Left ventricle myocardium superior (tissue), 1 donor: ENCODE results near the gene NLRP10. TPM values are rescaled to one million over a fixed set of nuclear protein-coding genes. Genes with fewer than 3 reads are reported as not detected.

Experiments
- ATAC-seq: fragments of 200-7000 bp; cut with Tn5 transposase; one replicate; pipeline ENCODE4 v1.9.1; 2020; ENCODE audit warnings: mild to moderate bottlenecking, moderate library complexity
- DNase-seq: peaks from one replicate; pipeline ENCODE4 v3.0.0-alpha.2; 2020
- intact Hi-C: fragments of 100-400 bp; cut with micrococcal nuclease; formaldehyde crosslinking; loops from one replicate; pipeline ENCODE4 v1.11.0; 2022
- total RNA-seq: library from RNA; stranded (reverse); fragmentation: NEBNext Ultra II Directional; extraction: Animal tissue kit (Norgen Biotek cat#: 25700); gene quantifications from one replicate; pipeline ENCODE4 v1.2.1, GENCODE V29; 2021
- donor health status: DM: no; HTN: yes; CAD: no; lungs with severe emphysema.

The NLRP10 gene
- total RNA-seq, 1 donor from 2014 or later, result not detected

DNA sequence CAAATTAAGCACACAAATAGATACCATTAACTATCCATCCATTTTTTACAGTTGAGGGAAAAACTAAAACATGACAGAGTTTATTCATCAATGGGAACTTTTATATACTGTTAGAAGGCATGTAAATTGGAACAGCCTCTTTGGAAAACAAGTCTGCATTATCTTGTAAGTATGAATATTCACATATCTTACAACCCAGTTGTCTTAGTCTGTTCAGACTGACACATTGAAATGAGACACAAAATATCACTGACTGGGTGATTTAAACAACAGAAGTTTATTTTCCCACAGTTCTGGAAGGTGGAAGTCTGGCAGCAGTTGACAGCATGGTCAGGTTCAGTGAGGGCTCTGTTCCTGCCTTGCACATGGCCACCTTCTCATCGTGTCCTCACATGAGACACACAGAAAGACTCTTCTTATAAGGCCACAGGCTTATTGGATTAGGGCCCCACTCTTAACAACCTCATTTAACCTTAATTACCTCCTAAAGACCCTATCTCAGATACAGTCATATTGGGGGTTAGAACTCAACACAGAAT, 16.4 kb upstream of the NLRP10 start:
- intact Hi-C loops, result loop anchor here (10.0 kb wide), 1 partner anchor 87 kb away; no protein-coding TSS in a partner anchor
- ATAC-seq, result no peak

GRCh38 chr11:7977232-7977917, 12.1 kb upstream of the NLRP10 start:
- DNase-seq (no peak), ATAC-seq (no peak)
- intact Hi-C loops, result no loop called here

More for the DNA sequence above, 16.4 kb upstream of the NLRP10 start:
- DNase-seq, result no peak

DNA sequence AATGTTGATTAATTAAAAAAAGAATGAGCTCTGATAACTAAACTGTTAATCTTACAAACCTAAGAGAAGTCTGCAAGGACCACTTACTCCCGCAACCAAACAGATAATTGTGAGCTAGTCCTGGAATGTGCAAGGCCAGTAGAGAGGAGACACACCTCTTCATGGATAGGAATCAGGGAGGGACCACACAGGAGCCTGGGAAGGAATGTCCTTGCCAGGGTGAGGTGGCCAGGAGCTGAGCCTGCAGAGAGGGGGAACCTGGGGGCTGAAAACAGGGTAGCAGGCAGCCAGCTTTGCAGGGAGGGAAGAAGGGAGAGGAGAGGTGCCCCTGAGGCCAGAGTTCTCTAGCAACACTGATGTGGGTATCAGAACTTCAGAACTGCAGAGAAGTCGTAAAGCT, 9.4 kb upstream of the NLRP10 start:
- no peak for DNase-seq
- intact Hi-C loops, result no loop called here
- no peak for ATAC-seq

DNA sequence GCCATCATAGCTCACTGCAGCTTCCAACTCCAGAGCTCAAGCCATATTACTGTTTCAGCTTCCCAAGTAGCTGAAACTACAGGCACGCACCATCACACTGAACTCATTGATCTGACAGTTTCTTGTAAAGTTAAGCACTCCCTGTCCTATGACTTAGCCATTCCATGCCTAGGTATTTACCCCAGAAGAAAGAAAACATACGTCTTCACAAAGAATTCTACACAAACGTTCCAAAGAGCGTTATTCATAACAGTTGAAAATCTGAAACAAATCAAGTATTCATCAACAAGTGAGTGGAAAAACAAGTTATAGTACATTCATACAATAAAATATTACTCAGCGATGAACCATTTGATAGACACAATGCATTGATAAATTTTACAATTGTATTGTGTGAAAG, 7.8 kb upstream of the NLRP10 start:
- DNase-seq (no peak), ATAC-seq (no peak)
- intact Hi-C loops, result no loop called here

- DNase-seq, result no peak
- intact Hi-C loops, result no loop called here
- no peak for ATAC-seq
Measured at GRCh38 chr11:7971846-7972245, 6.6 kb upstream of the NLRP10 start.

DNA sequence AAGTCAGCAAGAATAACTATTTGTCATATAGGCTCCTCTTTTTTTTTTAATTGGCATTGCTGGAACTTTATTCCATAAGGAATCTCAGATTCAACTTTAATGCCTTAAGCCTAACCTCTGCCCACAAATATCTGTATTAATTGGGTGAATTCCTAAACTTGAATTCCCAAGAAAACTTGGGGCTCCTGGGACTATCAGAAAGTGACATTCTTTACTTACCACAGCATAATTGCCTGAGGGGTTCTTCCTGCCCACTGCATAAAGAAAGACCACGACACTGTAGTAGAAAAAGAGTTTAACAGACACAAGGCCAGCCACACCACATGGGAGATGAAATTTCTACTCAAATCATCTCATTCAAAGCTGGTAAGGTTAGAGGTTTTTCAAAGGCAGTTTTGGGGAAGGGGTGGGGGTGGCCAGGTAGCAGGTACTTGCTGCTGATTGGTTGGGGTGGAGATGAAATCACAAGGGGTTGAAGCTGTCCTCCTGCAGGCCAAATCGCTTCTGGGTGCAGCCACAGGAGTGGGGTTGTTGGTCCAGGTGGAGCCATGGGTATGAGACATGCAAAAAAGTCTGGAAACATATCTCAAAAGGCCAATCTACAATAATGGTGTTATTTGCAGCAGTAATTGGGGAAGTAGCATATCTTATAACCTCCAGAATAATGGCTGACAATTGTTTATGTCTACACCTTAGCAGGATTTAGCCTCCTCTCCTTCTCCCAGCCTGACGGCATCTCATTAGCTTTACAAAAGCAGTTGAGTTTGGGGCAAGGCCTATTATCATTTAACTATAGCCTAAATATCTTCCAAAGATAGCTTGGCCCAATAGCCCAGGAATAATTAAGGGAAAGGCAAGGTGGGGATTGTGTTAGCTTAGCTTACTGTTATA, 4.8 kb upstream of the NLRP10 start:
- intact Hi-C loops, result no loop called here
- DNase-seq (no peak), ATAC-seq (no peak)

DNA sequence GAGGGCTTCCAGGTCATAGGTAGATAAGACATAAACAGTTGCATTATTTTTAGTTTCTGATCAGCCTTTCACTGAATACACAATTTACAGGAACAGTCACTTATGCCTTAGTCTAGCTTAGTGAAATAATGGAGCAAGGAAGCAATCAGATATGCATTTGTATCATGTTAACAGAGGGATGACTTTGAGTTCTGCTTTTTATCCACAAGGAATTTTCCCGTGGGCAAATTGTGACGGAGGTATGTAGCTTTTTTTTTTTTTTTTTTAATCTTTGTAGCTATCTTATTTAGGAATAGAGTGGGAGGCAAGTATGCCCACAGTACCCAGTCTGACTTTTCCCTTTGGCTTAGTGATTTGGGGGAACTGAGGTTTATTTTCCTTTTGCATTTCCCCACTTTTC, 3.4 kb upstream of the NLRP10 start:
- ATAC-seq (no peak), DNase-seq (no peak)
- intact Hi-C loops, result no loop called here

- no peak for DNase-seq
- intact Hi-C loops, result no loop called here
Measured at GRCh38 chr11:7967826-7968225, 2.6 kb upstream of the NLRP10 start.

GRCh38 chr11:7967097-7967496, 1.9 kb upstream of the NLRP10 start:
- DNase-seq, result no peak
- no peak for ATAC-seq
- intact Hi-C loops, result no loop called here

More at GRCh38 chr11:7967826-7968225, 2.6 kb upstream of the NLRP10 start:
- ATAC-seq, result no peak

DNA sequence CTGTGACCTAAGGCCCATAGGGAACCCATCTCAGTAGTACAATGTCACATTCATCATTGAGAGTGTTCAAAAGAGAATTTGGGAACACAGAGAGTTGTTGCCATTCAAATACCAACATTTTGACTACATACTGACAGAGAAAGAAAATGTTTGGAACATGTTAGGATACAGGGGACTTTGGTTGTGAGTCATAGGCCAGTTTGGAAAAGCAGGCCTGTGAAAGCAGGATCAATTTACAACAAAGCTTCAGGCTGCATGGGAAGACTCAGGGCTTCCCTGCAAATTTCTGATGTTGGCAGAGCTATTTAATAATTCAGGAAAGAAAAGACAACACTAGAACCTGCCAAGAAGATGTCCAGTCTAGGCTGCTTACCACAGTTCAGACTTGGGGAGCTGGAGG, 374 bp downstream of the NLRP10 start:
- no peak for DNase-seq
- intact Hi-C loops, result no loop called here
- no peak for ATAC-seq

- no peak for DNase-seq
- ATAC-seq, result no peak
- intact Hi-C loops, result no loop called here
Measured at GRCh38 chr11:7964261-7964660, 986 bp downstream of the NLRP10 start.

GRCh38 chr11:7955191-7955590, 10.1 kb downstream of the NLRP10 start:
- no peak for ATAC-seq
- intact Hi-C loops, result no loop called here

DNA sequence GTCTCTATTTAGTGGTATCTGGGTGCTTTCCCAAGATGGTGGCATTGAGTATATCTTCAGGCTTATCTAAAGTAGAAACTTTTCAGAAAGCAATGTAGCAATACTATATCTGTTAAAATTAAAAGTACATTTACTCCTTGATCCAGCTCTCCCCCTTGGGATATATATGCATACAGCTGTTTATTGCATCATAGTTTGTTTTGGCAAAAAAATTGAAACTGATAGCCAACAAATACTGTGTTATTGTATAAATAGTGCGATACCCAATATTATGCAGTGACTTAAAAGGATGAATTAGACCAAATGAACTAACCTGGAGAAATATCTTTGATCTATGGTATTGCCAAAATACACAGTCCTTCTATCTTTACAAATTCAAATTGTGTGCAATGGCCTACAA, 15.3 kb downstream of the NLRP10 start:
- intact Hi-C loops, result no loop called here
- ATAC-seq, result no peak
- DNase-seq, result no peak

More at GRCh38 chr11:7955191-7955590, 10.1 kb downstream of the NLRP10 start:
- DNase-seq, result no peak

DNA sequence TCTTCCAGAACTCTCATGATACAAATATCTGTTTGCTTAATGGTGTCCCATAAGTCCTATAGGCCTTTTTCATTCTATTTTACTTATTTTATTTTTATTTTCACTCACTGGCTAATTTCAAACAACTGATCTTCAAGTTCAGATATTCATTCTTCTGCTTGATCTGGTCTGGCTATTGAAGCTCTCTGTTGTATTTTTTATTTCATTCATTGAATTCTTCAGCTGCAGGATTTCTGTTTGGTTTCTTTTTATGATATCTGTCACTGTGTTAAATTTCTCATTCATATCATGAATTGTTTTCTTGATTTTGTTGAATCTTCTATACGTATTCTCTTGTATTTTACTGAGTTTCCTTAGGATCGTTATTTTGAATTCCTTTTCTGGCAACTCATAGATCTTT, 21.1 kb downstream of the NLRP10 start:
- DNase-seq (no peak), ATAC-seq (no peak)
- intact Hi-C loops, result no loop called here

GRCh38 chr11:7941608-7942007, 23.6 kb downstream of the NLRP10 start, which contains the start of gene OR10A3:
OR10A3 (minus strand) TSS chr11:7941708; CDS start chr11:7939520, 2,188 bp downstream.
- no peak for ATAC-seq
- no peak for DNase-seq
- intact Hi-C loops, result no loop called here

DNA sequence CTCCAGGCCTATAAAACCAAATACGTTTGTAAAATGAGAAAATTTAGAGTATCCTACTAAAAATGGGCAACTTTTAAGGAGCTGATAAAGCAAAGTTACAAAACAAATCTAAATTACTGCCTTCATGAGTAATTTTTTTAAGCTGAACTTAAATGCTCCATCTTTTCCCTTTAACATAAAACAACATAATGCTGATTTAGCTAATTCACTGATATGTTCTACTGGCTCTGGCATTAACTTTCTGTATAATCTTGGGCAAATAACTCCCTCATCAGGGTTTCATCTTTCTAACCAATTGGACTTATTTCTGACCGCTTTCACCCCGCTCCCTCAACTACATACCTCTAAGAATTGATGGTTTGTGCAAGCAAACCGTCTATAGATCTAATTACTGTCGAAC, 24.1 kb downstream of the NLRP10 start:
- ATAC-seq, result no peak
- no peak for DNase-seq
- intact Hi-C loops, result no loop called here

GRCh38 chr11:7936615-7937014, 28.6 kb downstream of the NLRP10 start:
- ATAC-seq (no peak), DNase-seq (no peak)
- intact Hi-C loops, result no loop called here

GRCh38 chr11:7931168-7931567, 34.1 kb downstream of the NLRP10 start, which contains the start of gene OR10A6:
OR10A6 (minus strand) TSS chr11:7931268; CDS start chr11:7928662, 2,606 bp downstream.
- no peak for ATAC-seq
- intact Hi-C loops, result no loop called here
- no peak for DNase-seq

DNA sequence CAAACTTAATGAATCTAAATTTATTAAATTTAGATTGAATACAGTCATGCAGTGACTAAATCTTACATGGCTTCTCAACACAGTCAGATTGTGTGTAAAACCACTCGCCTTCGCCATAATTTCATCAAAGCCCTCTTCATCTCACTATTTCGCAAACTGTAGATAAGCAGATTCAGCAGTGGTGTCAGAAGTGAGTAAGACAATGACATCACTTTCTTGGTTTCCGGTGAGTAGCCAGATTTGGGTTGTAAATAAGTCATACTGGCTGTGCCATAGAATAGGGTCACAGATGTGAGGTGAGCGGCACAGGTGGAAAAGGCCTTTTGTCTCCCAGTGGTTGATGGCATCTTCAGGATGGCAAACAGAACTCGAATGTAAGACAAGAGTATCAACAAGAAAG, 37.6 kb downstream of the NLRP10 start:
- ATAC-seq (no peak), DNase-seq (no peak)
- intact Hi-C loops, result no loop called here

GRCh38 chr11:7924536-7924935, 40.7 kb downstream of the NLRP10 start:
- ATAC-seq, result no peak
- intact Hi-C loops, result no loop called here
- DNase-seq, result no peak
